ENCODE results near the gene SPINK8. TPM values are rescaled to one million over a fixed set of nuclear protein-coding genes. Genes with fewer than 3 reads are reported as not detected.

Gene SPINK8
- total and polyA plus RNA-seq, 2 of the 8 experiments (the other 6 are each of a cell fraction or from before 2014, with no cell fraction given) = 0.29 TPM; not detected in 1

DNA sequence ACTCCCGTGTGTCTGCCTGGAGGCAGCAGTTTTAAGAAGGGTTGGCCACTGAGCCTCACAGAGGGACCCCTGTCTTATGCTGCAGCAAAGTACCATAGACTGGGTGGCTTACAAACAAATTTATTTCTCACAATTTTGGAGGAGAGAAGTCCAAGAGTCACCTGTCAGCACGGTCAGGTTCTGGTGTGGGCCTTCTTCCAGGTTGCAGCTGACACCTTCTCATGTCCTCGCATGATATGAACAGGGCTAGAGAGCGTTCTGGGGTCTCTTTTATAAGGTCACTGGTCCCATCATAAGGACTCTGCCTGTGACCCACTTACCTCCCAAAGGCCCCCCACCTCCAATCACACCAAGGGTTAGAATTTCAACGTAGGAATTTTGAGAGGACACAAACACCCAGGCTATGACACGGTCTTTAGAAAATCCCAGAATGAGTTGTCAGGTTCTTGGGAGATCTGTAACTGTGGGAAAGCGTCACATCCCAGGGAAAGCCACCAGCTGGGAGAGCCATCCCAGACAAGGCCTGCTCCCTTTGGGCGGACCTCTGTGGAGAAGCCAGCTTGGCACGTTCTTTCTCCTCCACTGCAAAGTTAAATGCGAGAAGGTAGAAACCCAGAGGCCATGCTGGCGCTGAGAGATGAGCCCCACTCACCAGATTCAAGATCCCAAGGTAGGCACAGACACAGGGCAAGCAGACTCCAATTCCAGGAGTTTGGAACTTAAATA, 38.4 kb upstream of the SPINK8 start, which contains the start of gene FBXW12 (continued):
- no peak for TF ChIP-seq KDM4A (IDR thresholded peaks at IDR 0.05; ENCODE audit: low read depth, low read length, severe bottlenecking)
- TF ChIP-seq POLR2AphosphoS5 (IDR thresholded peaks at IDR 0.05; ENCODE audit: low read depth, low read length) = no peak
- no peak for TF ChIP-seq RFX5 (IDR thresholded peaks at IDR 0.05; ENCODE audit: borderline replicate concordance, low read depth, low read length)
- TF ChIP-seq FOSL1 (IDR thresholded peaks at IDR 0.05; ENCODE audit: insufficient read depth, low read depth, low read length) = no peak
- TF ChIP-seq CBX5 (IDR thresholded peaks at IDR 0.05; ENCODE audit: low read depth, low read length) = no peak
- TF ChIP-seq TCF12 (IDR thresholded peaks at IDR 0.05; ENCODE audit: low read depth, low read length) = no peak
